GM18858 (cell line): Measurements from ENCODE around the gene NTRK2.
A peak's percentile ranks its signal among the peaks of the same experiment; 100 is the strongest.

ENCODE experiments used
- ATAC-seq: cut with Tn5 transposase; IDR thresholded peaks from one replicate; pipeline ENCODE4 v1.9.1; 2021; ENCODE audit not compliant: unreplicated experiment

Gene NTRK2

GRCh38 chr9:85004818-85005413 is 335.4 kb downstream of the NTRK2 start:
- ATAC-seq: no peak

GRCh38 chr9:85007748-85008147 is 338.2 kb downstream of the NTRK2 start:
- ATAC-seq: no peak

- no peak for ATAC-seq
These were observed 338.7 kb downstream of the NTRK2 start for GRCh38 chr9:85008215-85008614.

DNA sequence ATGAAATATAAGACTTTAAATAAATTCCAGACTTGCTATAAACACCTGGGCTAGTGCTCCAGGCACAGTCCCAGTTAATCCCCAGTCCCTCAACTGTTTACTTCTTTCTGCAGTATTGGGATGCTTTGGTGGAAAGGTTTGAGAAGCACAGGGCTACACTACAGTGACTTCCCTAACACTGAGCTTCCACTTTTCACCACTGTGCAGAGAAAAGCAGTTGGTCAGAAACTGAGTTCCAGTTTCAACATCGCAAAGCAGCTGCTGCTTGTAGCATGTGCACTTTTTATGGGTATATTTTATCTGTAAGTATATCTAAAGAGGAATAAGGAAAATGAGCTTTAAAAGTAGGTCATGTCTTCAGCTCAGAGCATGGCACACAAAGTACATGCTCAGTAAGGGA is 339.7 kb downstream of the NTRK2 start:
- peak; percentile 81 for ATAC-seq

GRCh38 chr9:85013703-85014102 is 344.2 kb downstream of the NTRK2 start:
- no peak for ATAC-seq

- ATAC-seq: no peak
These were observed 344.8 kb downstream of the NTRK2 start for GRCh38 chr9:85014292-85014691.

DNA sequence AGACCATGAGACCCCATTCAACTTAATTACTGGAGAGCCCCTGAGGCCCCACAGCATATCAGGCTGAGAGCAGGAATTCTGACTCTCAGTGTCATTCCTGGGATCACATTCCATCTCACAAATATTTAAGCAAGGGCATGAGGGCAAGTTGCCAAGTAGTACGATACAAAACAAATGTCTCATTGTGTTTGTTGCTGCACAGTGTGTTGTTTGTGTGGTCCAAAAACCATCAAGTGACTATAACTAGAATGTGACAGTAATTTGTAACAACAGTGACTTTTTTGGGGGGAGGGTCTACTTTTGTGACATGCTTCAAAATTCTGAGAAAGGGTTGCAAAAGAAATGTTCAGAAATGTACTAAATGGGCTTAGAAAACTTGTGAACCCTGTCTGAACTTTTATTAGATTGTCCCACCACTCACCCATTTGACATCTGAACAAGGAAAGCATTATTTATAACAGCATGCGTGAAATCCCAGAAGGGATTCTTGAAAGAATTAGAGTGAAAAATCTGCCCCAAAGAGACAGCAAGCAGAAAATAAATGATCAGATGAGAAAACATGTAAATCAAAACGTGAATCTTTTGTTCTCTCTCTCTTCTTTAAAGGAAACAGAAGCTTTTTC is 347.0 kb downstream of the NTRK2 start:
- no peak for ATAC-seq

- no peak for ATAC-seq
These were observed 351.3 kb downstream of the NTRK2 start for GRCh38 chr9:85020791-85021190.

- no peak for ATAC-seq
These were observed 352.2 kb downstream of the NTRK2 start for GRCh38 chr9:85021686-85022085.

- no peak for ATAC-seq
These were observed 354.8 kb downstream of the NTRK2 start for GRCh38 chr9:85024374-85024773.

DNA sequence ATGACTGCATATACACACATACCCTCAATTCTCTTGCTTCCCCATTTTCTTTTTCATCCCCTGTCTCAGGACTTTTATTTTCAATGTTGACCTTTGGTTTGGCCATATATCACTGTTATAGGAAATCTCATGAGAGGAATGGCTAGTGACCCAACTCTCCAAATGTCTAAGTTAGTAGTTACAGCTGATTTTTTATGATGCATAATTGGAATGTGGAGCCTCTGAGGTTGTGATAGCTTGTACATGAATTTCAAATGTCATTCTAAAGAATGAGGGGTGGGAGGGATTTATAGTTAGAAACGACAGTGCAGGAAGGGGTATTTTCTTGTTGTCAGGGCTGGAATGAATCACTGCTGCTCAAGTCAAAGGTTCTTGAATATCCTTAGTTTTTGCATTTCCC is 356.1 kb downstream of the NTRK2 start:
- no peak for ATAC-seq

- ATAC-seq: no peak
These were observed 358.3 kb downstream of the NTRK2 start for GRCh38 chr9:85027870-85028269.

GRCh38 chr9:85030316-85030715 is 360.8 kb downstream of the NTRK2 start:
- no peak for ATAC-seq

DNA sequence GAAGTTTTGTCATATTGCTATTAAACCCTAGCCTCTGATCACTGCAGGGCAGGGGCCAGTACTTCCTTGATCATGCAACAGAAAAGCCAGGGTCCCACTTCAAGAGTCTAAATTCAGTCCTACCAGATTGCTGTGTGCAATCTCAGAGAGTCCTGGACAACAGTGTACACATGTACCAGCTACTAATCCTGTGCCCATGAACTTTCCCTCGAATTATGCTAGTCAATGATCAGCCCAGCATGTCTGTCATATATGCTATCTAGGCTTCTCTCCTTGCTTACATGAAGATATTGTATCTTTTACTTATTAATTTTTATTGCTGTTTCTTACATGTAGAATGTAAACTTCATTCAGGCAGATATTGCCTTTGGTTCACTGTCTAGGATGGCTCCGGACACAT is 367.0 kb downstream of the NTRK2 start:
- ATAC-seq: no peak

DNA sequence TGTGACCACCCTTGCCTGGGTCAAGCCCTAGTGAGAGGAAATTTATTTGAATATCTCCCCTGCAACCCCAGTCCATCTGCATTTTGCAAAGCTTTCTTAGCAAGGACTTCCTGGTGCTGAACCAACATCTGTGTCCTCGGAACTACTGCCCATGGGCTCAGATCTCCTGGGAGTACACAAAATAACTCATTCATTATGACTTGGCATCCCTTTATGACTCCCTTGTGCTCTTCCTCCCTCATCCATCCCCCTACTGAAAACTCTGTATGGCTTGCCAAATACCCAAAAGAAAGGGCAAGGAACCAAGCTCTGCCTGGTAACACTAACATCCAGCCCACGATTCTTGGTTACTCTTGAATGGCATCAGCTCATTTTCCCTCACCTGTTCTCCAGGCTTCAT is 368.5 kb downstream of the NTRK2 start:
- ATAC-seq: no peak

- no peak for ATAC-seq
These were observed 369.5 kb downstream of the NTRK2 start for GRCh38 chr9:85038824-85039608.

- no peak for ATAC-seq
These were observed 370.6 kb downstream of the NTRK2 start for GRCh38 chr9:85040146-85040545.

GRCh38 chr9:85040821-85041465 is 371.4 kb downstream of the NTRK2 start:
- no peak for ATAC-seq

- no peak for ATAC-seq
These were observed 372.1 kb downstream of the NTRK2 start for GRCh38 chr9:85041466-85042137.

DNA sequence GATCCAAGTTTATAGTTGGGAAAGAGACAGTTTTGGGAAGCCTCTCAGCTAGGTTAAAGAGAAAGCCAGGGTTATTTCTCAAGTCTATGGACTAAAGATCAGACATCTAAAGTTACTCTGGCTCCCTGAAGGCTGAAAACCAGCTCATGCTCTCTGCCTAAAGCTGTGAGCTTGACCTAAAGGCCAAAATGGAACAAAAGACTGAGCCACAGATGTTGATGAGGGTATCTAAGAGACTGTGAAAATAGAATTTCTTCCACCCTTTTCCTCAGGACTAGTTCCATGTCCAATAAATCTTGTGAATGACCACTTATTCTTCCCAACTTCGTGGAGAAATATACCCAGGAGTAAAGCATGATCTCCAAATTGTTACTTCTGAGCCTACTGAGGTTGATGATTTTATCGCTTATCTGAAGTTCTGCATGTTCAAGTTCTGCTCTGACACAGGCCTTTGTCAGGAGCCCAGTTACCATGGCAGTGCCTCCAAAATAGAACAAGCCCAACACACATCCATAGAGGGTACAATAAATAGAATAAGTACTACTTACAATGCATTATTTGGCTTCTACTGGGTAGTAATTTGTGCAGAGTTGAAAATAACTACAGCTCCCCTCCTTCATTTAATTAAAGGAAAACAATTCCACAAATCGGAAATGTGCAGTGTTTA is 373.6 kb downstream of the NTRK2 start:
- no peak for ATAC-seq

GRCh38 chr9:85045271-85045670 is 375.7 kb downstream of the NTRK2 start:
- ATAC-seq: no peak
